Measurements from ENCODE around the gene NYAP2. TPM values are rescaled to one million over a fixed set of nuclear protein-coding genes. Genes with fewer than 3 reads are reported as not detected.

The NYAP2 gene
- total RNA-seq, 1 donor from 2014 or later = not detected

DNA sequence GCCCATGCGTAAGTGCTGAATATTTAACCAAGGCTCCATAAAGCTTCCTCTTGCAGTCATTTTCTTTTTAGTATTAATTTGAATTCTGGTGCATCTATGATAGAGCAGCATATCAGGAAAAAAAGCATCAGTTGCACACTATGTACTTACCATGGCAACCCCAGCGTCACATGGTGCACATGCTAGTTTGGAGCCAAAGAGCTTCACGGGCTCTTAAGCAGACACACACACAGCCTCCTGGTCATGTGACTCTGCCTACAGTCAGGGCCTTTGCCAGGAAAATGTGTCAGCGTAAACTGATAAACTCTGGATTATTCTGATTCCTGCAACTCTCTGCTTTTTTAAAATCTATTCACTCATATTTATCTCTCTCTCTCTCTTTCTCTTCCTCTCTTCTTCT lies 30.2 kb downstream of the NYAP2 start:
- no peak for DNase-seq

DNA sequence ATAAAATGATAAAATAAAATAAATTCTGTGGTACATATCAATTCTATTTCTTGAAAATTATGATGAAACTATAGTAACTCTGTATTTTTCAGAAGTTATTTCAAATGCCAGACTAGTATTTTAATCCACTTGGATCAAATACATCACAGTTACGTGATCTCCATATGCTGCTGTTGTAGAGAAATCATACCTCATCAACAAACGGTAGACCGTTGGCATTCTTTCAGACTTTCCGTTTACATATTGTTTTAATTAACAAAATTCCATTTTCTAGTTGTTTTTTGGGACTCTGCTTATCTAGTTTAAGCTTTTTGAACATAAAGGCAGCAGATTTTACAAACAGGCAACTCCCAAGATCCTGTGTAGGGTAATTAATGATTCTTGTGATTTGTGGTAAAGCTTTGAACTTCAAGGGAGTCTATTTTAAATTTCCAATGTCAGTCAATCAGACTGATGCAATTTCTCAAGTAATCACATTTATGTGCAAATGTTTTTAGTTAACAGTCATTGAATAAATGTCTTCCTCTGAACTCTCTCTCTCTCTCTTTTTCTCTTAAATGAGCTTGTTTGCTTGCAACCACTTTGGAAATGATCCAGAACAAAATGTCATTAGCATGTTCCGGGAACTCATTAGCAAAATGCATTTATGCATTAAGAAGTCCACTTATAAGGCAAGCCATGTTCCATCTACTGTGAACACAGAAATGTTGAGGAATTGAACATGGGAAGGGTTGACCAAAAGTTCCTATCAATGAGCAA lies 31.8 kb downstream of the NYAP2 start:
- no peak for DNase-seq

DNA sequence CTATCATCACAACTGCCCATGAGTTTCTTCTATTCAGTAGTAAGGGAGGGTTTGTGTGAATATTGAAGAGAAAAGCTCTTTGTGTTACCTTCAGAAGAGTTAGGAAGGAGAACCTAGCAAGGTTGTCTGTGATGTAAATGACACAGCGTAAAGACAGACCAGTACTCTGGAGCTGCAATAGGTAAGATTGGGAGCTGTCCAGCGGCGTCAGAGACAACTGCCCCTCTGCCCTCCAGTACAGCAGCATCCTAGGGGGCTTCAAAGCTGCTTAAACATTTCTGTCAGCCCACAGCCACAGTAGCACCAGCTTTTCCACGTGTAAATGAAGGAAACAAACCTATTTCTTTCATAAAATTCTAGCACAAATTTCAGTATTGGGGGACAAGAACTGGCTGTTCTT lies 34.5 kb downstream of the NYAP2 start:
- no peak for DNase-seq

DNA sequence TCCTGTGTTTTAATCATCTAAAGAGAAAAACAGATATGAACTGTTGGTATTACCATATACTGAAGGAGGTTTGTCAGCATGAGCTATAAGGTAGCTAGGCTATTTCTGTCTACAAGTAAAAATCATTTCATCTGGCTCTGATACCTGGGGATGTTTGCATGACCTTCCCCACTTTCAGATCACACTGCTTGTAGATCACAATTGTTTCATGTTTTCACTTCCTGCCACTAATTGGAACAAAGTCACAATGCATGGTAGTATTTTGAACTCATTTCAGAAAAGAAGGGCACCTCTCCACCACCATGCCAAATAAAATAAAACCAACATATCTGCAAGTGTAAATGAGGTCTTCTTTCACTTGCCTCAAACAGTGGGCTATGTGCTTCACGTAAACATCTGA lies 37.8 kb downstream of the NYAP2 start:
- DNase-seq = no peak

DNA sequence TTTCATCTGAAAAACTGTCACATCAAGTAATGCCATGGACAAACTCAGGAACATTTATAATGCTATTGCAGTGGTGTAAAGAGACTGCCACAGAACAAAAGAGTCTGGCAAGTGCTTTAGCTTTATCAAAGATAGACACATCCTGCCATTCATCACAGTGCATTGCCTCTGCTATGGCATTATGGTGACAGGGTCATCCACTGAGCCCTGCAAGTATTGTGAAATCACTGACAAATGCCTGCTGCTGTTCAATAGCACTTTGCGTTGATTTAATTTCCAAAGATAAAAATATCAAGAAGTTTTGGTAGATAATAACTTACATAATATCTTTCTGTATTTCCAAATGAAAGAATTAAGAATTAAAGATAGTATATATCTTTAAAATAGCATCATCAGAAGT lies 38.7 kb downstream of the NYAP2 start:
- no peak for DNase-seq

DNA sequence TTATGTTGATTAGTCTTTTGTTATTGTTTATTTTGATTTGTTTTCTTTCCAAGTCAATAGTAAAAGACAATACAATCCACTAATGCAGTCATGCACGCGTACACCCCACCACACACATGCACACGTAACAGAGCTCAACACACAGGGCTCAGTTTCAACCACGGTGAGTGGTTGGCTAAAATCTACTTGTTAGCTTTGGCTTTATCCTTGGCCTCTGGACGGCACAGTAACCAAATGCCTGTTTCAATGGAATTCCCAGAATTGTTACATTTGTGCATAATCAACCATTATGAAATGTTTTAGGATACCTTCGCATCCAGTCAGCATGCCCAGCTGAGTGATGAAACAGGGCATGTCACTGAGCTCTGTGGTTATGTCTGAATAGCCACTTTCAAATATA lies 53.2 kb downstream of the NYAP2 start:
- DNase-seq = no peak

DNA sequence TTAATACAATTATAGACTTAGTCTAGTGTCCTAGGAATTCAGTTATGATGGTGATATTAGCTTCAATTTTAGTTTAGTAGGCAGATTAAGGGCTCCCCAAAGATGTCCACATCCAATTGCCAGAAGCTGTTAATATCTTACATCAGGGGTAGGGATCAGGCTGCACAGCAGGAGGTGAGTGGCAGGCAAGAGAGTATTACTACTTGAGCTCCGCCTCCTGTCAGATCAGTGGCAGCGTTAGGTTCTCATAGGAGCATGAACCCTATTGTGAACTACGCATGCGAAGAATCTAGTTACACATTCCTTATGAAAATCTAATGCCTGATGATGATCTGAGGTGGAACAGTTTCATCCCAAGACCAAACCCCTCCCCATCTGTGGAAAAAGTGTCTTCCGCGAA lies 54.9 kb downstream of the NYAP2 start:
- DNase-seq = no peak

DNA sequence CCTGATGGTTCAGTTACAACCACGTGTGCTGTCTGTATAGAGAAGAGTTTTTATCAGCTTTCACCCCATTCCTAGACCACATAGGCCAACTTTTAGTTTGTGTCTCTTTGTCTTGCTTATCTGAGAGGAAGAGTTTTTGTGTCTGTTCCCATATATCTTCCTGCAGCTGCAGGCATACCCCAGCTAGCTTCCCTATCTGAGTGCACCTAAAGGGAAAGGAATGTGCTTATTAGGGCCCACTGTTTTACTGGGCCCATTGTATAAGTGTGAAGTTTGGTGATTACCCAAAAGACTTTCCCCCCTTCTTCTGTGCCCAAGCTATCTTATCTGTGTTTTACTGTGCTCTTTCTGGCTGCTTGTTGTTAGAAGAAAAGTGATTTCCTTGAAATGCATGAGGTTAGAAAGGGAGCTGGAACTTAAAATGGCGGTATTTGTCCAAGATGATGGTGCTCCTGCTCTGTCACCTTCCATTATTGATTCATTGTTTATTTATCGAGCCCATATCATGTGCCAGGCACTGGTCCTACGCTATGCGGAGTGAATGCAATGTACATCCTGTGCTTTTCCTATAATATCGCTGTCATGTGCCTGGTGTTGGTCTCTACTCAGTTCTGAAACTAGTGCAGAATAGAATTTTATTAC lies 57.2 kb downstream of the NYAP2 start:
- DNase-seq = no peak

DNA sequence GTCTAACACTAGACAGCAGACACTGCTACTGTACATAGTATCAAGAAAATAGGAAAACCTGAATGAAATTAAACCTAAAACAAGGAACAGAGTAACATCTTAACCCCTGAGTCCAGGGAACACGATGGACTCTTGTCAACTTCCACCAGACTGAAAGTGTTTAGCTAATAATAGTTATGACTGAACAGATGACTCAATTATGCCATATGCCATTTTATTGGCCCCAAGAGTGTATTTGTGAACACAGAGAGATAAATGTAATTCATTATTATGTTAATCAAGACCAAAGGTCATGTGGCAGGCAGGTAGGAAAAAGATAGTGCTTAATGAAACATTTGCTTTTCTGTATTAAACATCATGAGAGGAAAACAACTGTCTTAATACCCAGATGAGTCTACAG lies 58.0 kb downstream of the NYAP2 start:
- DNase-seq = no peak

DNA sequence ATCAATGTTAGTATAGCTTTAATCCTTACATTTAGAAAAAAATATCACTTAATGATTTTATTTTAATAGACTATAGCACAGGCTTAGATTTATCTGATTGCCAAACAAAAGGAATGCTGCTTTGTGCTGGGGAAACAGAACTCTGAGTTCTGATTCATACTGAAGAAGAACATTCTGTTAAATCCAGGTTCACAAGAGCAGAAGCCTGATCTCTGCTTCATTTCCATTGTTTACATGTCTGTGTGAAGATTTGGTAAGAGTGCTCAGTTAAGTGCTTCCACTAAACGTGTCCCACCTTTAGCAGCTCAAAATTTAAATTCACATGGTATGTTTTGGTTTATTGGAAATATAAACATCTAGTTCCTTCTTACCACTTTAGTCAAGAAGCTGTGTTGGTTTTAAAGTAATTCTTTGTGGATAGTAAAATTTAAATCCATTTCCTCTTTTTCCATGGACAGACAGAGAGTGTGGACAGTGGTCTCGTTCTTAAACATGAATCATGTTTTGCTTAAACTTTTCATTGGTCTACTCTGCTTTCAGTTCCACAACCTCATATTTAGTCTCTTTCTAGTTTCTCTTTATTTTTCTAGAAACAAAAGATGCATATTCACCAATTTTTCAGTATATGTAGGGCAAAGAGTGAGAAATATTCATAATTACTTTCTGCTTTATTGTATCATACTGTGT lies 59.1 kb downstream of the NYAP2 start:
- DNase-seq = no peak

DNA sequence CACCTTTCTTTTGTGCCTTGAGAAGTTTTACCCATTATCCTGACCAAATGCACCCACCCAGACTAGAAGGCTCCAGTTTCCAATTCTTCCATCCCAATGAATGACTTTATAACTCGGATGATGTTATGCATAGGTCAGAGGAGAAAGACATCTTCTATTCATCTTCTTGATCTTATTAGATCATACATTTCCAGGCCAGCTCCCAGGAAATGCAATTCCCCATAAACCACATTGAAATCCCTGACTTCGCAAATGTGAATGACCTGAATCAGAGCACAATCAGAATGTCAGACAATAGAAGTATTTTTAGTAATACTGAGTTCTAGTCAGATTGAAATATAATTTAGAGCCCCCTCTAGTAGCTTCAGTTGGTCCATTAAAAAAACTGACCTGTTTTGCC lies 62.9 kb downstream of the NYAP2 start:
- no peak for DNase-seq

DNA sequence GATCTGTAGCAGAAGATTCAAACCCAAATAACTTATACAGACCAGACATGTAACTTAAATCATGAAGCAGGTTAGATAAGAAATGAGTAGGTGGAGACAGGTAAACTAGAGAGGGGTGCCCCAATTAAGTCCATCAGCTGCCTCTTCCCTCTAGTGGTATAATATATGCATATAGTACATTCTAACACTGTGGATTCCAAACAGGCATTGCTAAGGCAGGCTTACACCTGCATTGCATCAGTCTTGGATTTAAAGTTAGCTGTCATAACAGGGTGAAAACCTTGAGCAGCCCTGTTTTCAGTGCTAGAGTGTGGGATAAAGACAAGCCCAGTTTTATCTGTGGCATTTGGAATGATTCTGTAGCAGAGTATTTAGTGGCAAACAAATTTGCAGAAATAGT lies 63.4 kb downstream of the NYAP2 start:
- no peak for DNase-seq

DNA sequence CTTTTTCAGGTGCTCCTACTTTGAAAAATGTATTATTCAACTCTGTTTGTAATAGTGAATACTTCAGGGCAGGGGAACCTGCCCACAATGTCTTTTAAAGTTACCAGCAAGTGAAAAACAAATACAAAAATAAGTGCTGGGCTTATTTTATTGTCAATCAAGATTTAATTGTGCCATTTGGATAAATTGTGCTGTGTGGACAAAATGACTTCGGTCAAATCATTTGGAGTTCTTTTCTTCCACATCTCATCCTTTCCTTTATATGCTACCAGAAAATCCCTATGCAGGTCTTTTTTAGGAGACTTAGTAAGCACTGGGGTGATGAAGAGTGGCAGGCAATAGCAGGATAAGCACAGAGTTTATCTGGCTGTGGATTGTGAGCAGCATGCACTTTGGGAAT lies 63.9 kb downstream of the NYAP2 start:
- DNase-seq = no peak

DNA sequence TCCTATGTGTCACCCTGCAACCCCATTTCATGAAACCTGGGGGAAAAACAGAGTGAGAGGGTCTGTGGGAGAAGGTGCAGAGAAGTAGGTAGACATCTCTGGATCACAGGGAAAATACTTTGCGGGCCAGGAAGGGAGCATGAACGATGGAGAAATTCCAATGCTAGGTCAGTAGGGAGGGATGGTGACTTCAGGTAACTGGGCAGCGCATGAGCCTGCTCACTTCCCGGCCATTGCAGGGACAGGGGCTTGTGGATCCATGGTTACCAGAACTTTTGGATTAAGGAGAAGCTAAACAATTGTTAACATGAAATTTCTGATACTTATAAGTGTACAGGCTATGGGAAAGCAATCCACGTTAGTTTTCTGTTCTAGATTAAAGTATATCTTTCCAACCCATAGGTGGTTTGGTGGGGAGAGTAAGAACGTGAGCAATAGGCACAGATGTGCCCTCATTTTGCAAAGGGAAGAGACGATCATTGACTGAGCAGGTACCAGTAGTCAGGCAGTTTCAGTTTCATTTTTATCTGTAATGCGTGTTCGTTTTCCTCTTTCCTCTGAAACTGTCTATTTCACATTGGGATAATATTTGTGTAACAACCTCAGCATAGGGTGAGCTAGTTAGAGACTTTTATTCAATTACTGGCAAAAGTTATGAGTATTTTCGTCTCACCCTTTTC lies 65.0 kb downstream of the NYAP2 start:
- no peak for DNase-seq

DNA sequence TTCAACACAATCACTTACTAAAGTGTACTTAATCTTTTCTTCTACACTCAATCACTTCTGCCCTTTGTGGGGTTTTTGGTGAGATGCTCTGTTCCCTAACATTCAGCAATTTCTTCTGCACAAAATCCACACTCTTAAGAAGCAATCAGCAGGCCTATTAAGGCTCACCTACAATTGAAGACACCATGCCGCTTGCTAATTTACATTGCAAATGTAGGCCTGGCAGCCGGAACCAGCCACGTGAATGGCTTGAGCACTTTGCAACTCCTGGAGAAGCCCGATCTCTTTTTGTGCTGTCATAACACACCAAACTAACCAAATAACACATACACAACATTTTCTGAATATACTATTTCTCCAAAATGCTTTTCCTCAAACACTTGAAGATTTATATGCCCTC lies 66.3 kb downstream of the NYAP2 start:
- no peak for DNase-seq

DNA sequence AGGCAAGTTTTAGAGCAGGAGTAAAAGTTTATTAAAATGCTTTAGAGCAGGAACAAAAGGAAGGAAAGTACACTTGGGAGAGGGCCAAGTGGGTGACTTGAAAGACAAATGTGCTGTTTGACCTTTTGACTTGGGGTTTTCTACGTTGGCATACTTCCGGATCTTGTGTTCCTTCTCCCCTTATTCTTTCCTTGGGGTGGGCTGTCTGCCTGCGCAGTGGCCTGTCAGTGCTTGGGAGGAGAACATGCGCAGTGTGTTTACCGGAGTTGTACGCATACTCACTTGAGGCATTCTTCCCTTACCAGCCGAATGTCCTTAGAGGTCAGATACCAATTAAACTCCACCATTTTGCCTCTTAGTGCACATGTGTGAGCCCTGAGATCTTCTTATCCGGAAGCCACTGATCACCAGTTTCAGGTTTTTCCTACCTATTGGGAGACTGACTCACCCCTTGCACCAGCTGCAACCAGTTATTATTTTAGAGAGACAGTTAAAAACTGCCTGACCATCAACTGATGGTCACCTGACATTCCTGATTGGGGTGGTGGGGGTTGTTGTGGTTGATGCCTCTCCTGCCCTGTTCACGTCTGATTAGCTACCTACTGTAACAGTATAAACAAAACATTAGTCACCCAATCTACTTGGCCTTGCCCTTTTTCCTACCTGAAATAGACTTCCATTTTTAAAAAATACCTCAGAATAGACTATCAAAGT lies 67.5 kb downstream of the NYAP2 start:
- no peak for DNase-seq

DNA sequence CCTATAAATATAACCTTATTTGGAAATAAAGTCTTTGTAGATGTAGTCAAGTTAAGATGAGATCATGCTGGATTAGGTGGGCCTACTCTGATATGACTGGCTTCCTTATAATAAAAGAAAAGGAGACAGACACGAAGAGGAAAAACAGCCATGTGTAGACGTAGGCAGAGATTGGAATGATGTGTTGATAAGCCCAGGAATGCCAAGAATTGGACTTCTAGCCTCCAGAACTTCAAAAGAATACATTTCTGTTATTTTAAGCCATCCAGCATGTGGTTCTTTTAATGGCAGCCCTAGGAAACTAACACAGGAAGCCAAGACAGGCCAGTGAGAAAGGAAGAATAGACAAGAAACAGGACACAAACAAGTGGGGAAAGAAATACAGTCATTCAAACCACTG lies 68.6 kb downstream of the NYAP2 start:
- no peak for DNase-seq

DNA sequence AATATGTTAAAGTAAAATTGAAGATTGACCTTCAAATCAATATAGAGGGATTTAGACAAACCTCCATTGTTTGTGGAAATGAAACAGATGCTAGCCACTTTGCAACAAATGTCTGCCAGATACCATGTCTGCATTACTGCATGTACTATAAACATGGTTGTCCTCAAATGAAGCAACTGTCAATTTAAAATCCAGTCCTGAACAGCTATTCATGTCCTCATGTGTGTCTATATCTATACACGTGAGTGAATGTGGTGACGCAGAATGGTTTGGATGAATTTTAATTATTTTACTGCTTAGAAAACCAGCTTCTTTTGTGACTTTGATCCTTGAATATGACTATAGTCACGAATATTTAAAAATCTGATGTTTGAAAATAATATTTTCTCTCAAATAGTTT lies 71.5 kb downstream of the NYAP2 start:
- DNase-seq = no peak

DNA sequence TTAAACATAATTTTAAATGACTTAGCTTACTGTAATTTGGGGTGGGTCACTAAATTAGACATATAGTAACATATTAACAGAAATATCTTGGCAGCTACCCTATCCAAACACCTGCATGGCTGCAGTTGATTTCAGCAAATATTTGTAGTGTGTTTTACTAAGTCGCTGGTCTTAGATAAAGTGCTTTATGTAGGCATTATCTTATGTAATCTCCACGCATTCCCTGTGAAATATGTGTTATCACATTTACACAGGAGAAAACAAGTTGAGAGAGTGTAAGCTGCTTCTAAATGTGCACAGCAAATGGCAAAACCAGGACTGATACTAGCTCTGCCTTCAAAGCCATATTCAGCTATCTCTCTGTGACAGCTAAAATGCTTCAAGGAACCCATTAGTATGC lies 72.0 kb downstream of the NYAP2 start:
- no peak for DNase-seq

DNA sequence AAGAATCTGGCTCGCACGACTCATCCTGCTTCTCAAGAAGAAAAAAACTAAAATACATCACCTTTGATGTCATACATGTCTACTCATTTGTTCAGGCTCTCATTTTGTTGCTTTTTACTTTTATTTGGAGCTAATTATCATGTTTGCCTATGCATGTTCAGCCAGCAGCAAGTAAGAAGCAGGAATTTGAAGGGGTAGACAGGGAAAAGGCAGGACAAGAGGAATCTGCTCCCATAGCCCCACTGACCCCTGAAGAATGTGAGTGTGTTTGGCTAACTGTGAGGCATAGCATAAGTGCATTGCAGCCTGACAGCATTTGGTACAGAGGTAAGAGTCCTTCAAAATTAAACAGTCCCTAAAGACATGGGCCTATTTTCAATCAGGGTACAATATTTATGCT lies 72.7 kb downstream of the NYAP2 start:
- no peak for DNase-seq

DNA sequence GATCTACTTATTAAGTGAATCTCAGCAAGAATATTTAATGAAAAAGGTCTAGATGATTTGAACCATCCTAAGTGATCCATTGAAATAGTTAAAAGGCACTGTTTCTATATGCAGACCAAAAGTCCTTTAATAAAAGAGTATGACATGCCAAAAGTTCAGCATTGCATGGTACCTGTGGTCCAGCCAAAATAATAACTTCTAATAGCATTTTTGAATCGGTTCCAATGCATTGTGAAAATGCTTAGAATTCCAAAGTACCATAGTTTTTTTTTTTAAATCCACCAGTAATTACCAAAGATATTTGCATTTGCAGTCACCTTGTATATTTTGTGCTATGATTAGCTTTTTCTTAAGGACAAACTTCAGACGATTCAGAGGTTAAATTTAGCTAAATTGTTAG lies 79.9 kb downstream of the NYAP2 start:
- DNase-seq = no peak

DNA sequence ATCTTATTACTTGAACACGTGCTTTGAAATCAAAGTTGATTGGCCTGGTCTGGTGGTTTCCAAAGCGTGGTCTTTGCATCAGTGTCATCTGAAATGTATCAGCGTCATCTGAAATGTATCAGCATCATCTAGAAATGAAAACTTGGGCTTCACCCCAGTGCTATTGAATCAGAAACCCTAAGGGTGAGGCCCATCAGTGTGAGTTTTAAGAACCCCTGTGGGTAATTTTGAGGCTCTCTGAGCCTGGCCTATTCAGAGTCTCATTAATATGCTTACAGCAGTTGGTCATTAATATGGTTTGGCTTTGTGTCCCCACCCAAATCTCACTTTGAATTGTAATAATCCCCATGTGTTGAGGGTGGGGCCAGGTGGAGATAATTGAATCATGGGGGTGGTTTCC lies 85.2 kb downstream of the NYAP2 start:
- DNase-seq = no peak

DNA sequence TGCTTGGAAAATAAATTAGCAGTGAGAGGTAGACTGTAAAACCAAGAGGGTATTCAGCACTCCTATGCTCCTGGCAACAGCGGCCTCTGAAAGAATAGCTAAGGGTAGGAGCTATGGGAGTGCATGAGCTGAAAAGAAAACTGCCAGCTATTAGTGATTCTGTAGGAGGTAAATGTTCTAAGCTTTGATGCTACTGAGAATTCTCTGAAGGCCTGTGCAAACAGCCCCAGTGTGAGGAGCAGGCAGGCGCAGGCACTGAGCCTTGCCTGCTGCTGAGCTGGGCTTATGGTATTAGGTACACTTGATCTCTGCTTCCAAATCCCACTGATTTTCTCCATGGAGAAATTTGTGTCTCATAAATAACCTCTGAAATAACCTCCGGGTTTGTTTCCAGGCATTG lies 86.7 kb downstream of the NYAP2 start:
- DNase-seq = no peak

Measured in dermis blood vessel endothelial cell (primary cell).